ENCODE data around the gene C17orf67. TPM values are rescaled to one million over a fixed set of nuclear protein-coding genes. Genes with fewer than 3 reads are reported as not detected.

Gene C17orf67
- total RNA-seq, 1 experiment from 2014 or later: 1.0 TPM

DNA sequence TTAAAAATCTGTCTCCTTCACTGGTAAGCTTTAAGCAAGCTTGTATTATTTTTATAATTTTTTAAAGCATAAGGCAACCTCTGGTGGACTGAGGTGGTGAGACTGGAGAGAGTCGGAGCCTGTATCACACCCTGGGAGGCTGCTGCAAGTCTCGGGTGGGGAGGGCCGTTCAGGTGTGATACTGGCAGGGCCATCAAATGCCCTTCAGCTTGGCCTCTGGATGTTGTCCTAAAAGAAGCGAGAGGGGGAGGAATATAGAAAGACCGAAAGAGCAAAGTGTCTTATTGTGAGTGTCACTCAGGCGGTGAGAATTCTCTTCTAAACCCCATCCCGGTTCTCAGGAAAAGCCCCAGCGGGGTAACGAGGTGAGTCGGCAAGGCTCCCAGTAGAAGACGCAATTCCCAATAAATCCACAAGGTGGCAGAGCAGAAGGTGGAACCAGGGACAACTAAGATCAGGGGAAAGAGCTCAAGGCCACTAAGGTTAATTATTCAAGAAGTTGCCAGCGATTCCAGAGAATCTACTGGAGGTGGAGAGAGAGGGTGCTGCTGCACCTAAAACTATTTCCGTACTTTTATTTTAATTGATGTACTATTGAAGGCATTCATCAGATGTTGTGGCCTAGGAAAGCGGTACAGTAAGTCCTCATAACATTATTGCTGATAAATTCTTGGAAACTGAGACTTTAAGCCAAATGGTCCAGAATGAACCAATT is 14.1 kb downstream of the C17orf67 start:
- no peak overlapping the region for H3K27ac Mint-ChIP-seq
- H3K56ac ChIP-seq (ENCODE audit: insufficient read length, low read depth, low read length): no peak overlapping the region

More for the DNA sequence above, 14.1 kb downstream of the C17orf67 start:
- Histone ChIP-seq H3K4me1 (ENCODE audit: insufficient read depth, low read length) (no peaks in the 10 kb centered on the region), H4K8ac (replicated peaks; ENCODE audit: insufficient read length, low read depth, low read length) (no peak overlapping the region), H2BK12ac (ENCODE audit: insufficient read length, low read depth, low read length) (no peak overlapping the region), H2BK15ac (ENCODE audit: low read depth, low read length) (no peak overlapping the region), H3K23me2 (ENCODE audit: insufficient read length, low read depth, low read length, poor library complexity, severe bottlenecking) (no peaks in the 10 kb centered on the region), H4K91ac (ENCODE audit: insufficient read length, low read depth, low read length) (no peak overlapping the region), H2BK20ac (ENCODE audit: low read depth, low read length, poor library complexity, severe bottlenecking) (no peak overlapping the region), H3K9ac (ENCODE audit: extremely low read depth, insufficient read length, low read length) (no peak overlapping the region), H3T11ph (ENCODE audit: low read length) (no peak overlapping the region), H2BK5ac (ENCODE audit: insufficient read length, low read length) (no peak overlapping the region), H2AK5ac (ENCODE audit: insufficient read length, low read length) (no peak overlapping the region), H3K4ac (ENCODE audit: low read depth, low read length) (no peak overlapping the region), H3K23ac (ENCODE audit: insufficient read length, low read depth, low read length) (no peak overlapping the region), H2BK120ac (ENCODE audit: low read depth, low read length, poor library complexity, severe bottlenecking) (no peak overlapping the region), H3K27ac (ENCODE audit: insufficient read length, low read depth, low read length) (no peak overlapping the region), H3K79me1 (ENCODE audit: insufficient read depth, low read depth, low read length, poor library complexity, severe bottlenecking) (no peaks in the 10 kb centered on the region), H3K9me3 (ENCODE audit: control insufficient read depth, low read depth, low read length) (no peaks in the 10 kb centered on the region), H3K79me2 (ENCODE audit: insufficient read depth, low read length) (no peaks in the 10 kb centered on the region), H3K4me2 (ENCODE audit: insufficient read depth, insufficient read length, low read length) (no peak overlapping the region), H4K20me1 (ENCODE audit: control insufficient read depth, insufficient read depth, insufficient read length) (no peaks in the 10 kb centered on the region), H3K27me3 (ENCODE audit: insufficient read depth, low read length) (no peaks in the 10 kb centered on the region), H4K5ac (ENCODE audit: insufficient read length, low read depth, low read length) (no peak overlapping the region), H3K14ac (ENCODE audit: insufficient read depth, low read length) (no peak overlapping the region), H3K18ac (ENCODE audit: insufficient read length, low read depth, low read length) (no peak overlapping the region), H2AFZ (ENCODE audit: low read length) (no peak overlapping the region)
- peaks cover 7 to 8% of the 10 kb centered on the region in 2 experiments for H3K4me1 Mint-ChIP-seq
- no peak overlapping the region for H3K4me3 Mint-ChIP-seq
- H3K27me3 Mint-ChIP-seq (ENCODE audit: low read depth): no peaks in the 10 kb centered on the region
- no CpG with 5 or more reads among the region's 14 CpGs for WGBS (ENCODE audit: extremely low coverage, insufficient read length, low lambda C conversion rate)
- H3K9me3 Mint-ChIP-seq: no peaks in the 10 kb centered on the region; a peak in 1 of 5 replicates
- TF ChIP-seq, protein P1, sequence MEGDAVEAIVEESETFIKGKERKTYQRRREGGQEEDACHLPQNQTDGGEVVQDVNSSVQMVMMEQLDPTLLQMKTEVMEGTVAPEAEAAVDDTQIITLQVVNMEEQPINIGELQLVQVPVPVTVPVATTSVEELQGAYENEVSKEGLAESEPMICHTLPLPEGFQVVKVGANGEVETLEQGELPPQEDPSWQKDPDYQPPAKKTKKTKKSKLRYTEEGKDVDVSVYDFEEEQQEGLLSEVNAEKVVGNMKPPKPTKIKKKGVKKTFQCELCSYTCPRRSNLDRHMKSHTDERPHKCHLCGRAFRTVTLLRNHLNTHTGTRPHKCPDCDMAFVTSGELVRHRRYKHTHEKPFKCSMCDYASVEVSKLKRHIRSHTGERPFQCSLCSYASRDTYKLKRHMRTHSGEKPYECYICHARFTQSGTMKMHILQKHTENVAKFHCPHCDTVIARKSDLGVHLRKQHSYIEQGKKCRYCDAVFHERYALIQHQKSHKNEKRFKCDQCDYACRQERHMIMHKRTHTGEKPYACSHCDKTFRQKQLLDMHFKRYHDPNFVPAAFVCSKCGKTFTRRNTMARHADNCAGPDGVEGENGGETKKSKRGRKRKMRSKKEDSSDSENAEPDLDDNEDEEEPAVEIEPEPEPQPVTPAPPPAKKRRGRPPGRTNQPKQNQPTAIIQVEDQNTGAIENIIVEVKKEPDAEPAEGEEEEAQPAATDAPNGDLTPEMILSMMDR (conservative IDR thresholded peaks at IDR 0.05): peak; percentile 87
- DNase-seq: peak; percentile 90
- peaks cover 0 to 6% (median 0%) of the 10 kb centered on the region in 3 experiments; a peak in 3 of 7 replicates for H3K36me3 Mint-ChIP-seq (ENCODE audit: insufficient read depth in 1 of 3, low read depth in 3 of 3)

Data from H9 (cell line).